ENCODE measurements around the gene ZNF687.

The ZNF687 gene

GRCh38 chr1:151246786-151247185 lies 35.3 kb upstream of the ZNF687 start:
- H3K4me3 ChIP-seq (ENCODE audit: low read depth, low read length) = no peak overlapping the region
- in situ Hi-C loops (cut with HindIII; ENCODE audit: low sequenced_read_pairs) = no loop called here
- no peak for DNase-seq (ENCODE audit: low read depth)
- TF ChIP-seq, protein P1, sequence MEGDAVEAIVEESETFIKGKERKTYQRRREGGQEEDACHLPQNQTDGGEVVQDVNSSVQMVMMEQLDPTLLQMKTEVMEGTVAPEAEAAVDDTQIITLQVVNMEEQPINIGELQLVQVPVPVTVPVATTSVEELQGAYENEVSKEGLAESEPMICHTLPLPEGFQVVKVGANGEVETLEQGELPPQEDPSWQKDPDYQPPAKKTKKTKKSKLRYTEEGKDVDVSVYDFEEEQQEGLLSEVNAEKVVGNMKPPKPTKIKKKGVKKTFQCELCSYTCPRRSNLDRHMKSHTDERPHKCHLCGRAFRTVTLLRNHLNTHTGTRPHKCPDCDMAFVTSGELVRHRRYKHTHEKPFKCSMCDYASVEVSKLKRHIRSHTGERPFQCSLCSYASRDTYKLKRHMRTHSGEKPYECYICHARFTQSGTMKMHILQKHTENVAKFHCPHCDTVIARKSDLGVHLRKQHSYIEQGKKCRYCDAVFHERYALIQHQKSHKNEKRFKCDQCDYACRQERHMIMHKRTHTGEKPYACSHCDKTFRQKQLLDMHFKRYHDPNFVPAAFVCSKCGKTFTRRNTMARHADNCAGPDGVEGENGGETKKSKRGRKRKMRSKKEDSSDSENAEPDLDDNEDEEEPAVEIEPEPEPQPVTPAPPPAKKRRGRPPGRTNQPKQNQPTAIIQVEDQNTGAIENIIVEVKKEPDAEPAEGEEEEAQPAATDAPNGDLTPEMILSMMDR (IDR thresholded peaks at IDR 0.05; ENCODE audit: low read depth, low read length, missing control alignments) = no peak

DNA sequence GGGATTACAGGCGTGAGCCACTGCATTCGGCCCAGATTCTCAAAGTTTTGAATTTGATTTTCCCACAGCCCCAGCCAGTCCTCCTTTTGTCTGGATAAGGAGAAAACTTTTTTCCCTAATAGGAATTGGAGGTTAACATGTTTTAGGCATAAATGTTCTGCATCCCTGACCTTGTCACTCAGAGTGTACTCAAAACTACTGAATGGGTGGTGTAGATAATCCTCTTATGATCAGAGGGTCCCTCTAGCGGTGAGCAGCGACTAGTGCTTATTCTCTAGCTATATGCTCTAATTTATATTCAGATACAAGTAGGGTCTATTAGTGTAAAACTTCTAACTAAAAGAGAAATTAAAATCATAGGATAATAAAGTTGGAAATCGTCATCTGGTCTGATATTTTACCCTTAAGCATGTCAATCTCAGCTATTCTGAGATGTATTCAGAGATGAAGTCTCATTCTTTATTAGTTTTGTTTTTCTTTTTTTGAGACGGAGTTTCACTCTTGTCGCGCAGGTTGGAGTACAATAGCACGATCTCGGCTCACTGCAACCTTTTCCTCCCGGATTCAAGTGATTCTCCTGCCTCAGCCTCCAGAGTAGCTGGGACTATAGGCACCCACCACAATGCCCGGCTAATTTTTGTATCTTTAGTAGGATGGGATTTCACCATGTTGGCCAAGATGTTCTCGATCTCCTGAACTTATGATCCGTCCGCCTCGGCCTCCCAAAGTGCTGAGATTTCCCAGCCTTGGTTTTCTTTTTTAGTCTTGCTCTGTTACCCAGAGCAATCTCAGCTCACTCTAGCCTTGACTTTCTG lies 30.2 kb upstream of the ZNF687 start:
- TF ChIP-seq, protein P1 (IDR thresholded peaks at IDR 0.05; ENCODE audit: low read depth, low read length, missing control alignments) = peak; percentile 91
- no peak overlapping the region for H3K4me3 ChIP-seq (ENCODE audit: low read depth, low read length)
- peak; percentile 62 for DNase-seq (ENCODE audit: low read depth)
- in situ Hi-C loops (cut with HindIII; ENCODE audit: low sequenced_read_pairs) = no loop called here

GRCh38 chr1:151254217-151255213 lies 27.6 kb upstream of the ZNF687 start, which contains the start of gene PSMD4:
PSMD4 (plus strand) TSS chr1:151254734; CDS start chr1:151254783, 49 bp downstream.
- H3K4me3 ChIP-seq (ENCODE audit: low read depth, low read length) = peak within 1 kb of the TSS; percentile 90
- peak; percentile 94 for DNase-seq (ENCODE audit: low read depth)
- in situ Hi-C loops (cut with HindIII; ENCODE audit: low sequenced_read_pairs) = no loop called here
- TF ChIP-seq, protein P1 (IDR thresholded peaks at IDR 0.05; ENCODE audit: low read depth, low read length, missing control alignments) = no peak

DNA sequence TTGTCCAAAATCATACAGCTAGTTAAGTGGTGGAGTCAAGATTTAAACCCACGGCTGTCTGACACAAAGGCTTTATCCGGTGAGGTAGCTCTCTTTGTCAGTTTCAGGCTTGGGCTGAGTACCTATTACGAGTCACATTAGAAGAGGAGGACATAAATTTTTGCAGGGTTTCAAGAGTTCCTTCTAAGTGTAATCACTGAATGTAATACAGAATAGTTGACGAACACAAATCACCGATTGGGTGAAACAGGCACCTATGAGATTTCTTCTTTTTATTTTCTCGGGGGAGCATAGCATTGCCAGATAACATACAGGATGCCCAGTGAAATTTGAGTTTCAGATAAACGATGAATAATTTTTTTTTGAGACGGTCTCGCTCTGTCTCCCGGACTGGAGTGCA lies 26.7 kb upstream of the ZNF687 start:
- DNase-seq (ENCODE audit: low read depth) = no peak
- TF ChIP-seq, protein P1 (IDR thresholded peaks at IDR 0.05; ENCODE audit: low read depth, low read length, missing control alignments) = no peak
- H3K4me3 ChIP-seq (ENCODE audit: low read depth, low read length) = peak overlapping the region; percentile 90
- in situ Hi-C loops (cut with HindIII; ENCODE audit: low sequenced_read_pairs) = no loop called here

DNA sequence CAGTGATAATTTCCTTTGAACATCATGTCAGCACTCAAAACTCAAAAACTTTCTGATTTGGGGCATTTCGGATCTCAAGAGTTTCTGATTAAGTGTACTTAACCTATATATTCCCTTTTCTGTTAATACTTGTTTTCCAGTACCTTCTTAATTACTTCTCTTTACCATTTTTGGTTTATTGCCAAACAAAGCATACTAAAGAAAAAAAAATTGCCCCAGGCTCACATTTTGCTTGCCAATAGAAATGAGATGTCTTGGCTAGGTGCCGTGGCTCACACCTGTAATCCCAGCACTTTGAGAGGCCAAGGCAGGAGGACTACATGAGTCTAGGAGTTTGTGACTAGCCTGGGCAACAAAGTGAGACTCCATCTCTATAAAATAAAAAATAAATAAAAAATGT lies 22.7 kb upstream of the ZNF687 start:
- no peak overlapping the region for H3K4me3 ChIP-seq (ENCODE audit: low read depth, low read length)
- no peak for DNase-seq (ENCODE audit: low read depth)
- in situ Hi-C loops (cut with HindIII; ENCODE audit: low sequenced_read_pairs) = no loop called here
- TF ChIP-seq, protein P1 (IDR thresholded peaks at IDR 0.05; ENCODE audit: low read depth, low read length, missing control alignments) = no peak

DNA sequence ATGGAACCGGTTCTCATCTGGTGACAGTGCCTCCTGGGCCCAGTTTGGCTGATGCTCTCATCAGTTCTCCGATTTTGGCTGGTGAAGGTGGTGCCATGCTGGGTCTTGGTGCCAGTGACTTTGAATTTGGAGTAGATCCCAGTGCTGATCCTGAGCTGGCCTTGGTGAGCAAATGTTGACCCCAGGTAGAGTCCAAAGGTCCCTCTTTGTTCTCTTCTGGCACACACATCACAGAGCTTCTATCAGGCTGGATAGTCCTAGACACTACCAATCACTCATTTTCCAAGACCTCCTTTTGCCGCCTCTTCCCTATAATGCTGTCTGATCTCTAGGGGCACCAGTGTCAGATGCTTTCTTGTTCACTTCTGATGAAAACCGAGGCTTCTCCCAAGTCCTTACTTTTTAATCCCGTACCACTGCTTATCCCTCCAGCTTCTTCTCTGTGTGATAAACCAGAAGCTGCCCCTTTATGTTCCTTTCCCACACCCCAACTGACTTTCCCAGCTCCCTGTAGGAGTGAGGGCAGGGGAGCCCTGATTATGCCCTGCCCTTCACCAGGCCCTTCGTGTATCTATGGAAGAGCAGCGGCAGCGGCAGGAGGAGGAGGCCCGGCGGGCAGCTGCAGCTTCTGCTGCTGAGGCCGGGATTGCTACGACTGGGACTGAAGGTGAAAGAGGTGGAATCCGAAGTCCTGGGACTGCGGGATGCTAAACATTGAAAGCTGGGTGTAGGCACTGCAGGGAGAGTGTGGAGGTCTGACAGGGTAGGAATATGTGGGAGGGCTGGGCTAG lies 16.5 kb upstream of the ZNF687 start:
- TF ChIP-seq, protein P1 (IDR thresholded peaks at IDR 0.05; ENCODE audit: low read depth, low read length, missing control alignments) = no peak
- no peak overlapping the region for H3K4me3 ChIP-seq (ENCODE audit: low read depth, low read length)
- DNase-seq (ENCODE audit: low read depth) = no peak
- in situ Hi-C loops (cut with HindIII; ENCODE audit: low sequenced_read_pairs) = no loop called here
